ENCODE results near the gene DAPP1.

DAPP1 gene

GRCh38 chr4:99821918-99822503 lies 5.4 kb downstream of the DAPP1 start:
- POLR2A ChIA-PET: no interaction called here
- no peak overlapping the region for H3K4me3 ChIP-seq (ENCODE audit: low read depth, low read length)
- CTCF ChIA-PET: interaction anchor here (1.7 kb wide), 1 partner anchor 10 kb away, joined by 5 read pairs; no protein-coding TSS in a partner anchor
- no peak for DNase-seq (ENCODE audit: low read depth, low spot score)
- TF ChIP-seq CTCF (IDR thresholded peaks at IDR 0.05; ENCODE audit: insufficient read depth, low read length, missing control alignments): no peak

GRCh38 chr4:99822734-99823133 lies 6.1 kb downstream of the DAPP1 start:
- CTCF ChIA-PET: no interaction called here
- TF ChIP-seq CTCF (IDR thresholded peaks at IDR 0.05; ENCODE audit: insufficient read depth, low read length, missing control alignments): no peak

GRCh38 chr4:99824070-99824599 lies 7.5 kb downstream of the DAPP1 start:
- POLR2A ChIA-PET: no interaction called here
- no peak for DNase-seq (ENCODE audit: low read depth, low spot score)
- CTCF ChIA-PET: no interaction called here
- no peak overlapping the region for H3K4me3 ChIP-seq (ENCODE audit: low read depth, low read length)
- no peak for TF ChIP-seq CTCF (IDR thresholded peaks at IDR 0.05; ENCODE audit: insufficient read depth, low read length, missing control alignments)

More at GRCh38 chr4:99822734-99823133, 6.1 kb downstream of the DAPP1 start:
- POLR2A ChIA-PET: no interaction called here
- no peak overlapping the region for H3K4me3 ChIP-seq (ENCODE audit: low read depth, low read length)
- DNase-seq (ENCODE audit: low read depth, low spot score): no peak

- H3K4me3 ChIP-seq (ENCODE audit: low read depth, low read length): no peak overlapping the region
- DNase-seq (ENCODE audit: low read depth, low spot score): no peak
- no peak for TF ChIP-seq CTCF (IDR thresholded peaks at IDR 0.05; ENCODE audit: insufficient read depth, low read length, missing control alignments)
- ChIA-PET POLR2A (no interaction called here), CTCF (no interaction called here)
Measured at GRCh38 chr4:99825272-99825671, 8.6 kb downstream of the DAPP1 start.

GRCh38 chr4:99826016-99826415 lies 9.4 kb downstream of the DAPP1 start:
- ChIA-PET CTCF (no interaction called here), POLR2A (no interaction called here)
- no peak for TF ChIP-seq CTCF (IDR thresholded peaks at IDR 0.05; ENCODE audit: insufficient read depth, low read length, missing control alignments)
- no peak for DNase-seq (ENCODE audit: low read depth, low spot score)
- H3K4me3 ChIP-seq (ENCODE audit: low read depth, low read length): no peak overlapping the region

- no peak for DNase-seq (ENCODE audit: low read depth, low spot score)
- ChIA-PET POLR2A (no interaction called here), CTCF (interaction anchor here (1.2 kb wide), 1 partner anchor 16 kb away, joined by 4 read pairs; no protein-coding TSS in a partner anchor)
- H3K4me3 ChIP-seq (ENCODE audit: low read depth, low read length): no peak overlapping the region
- TF ChIP-seq CTCF (IDR thresholded peaks at IDR 0.05; ENCODE audit: insufficient read depth, low read length, missing control alignments): no peak
Measured at GRCh38 chr4:99827454-99827853, 10.8 kb downstream of the DAPP1 start.

All from AG04449 (cell line).